HepG2 (cell line): ENCODE measurements around the gene PRSS33. TPM values are rescaled to one million over a fixed set of nuclear protein-coding genes. Genes with fewer than 3 reads are reported as not detected.

Source experiments
- ATAC-seq: fragments of 200-7000 bp; cut with Tn5 transposase; 3 replicates; pipeline ENCODE4 v1.9.1; 2020; ENCODE audit warnings: mild to moderate bottlenecking, moderate library complexity
- BruUV-seq: library from RNA; stranded (reverse); fragments of 400-500 nt; replicated peaks from 2 replicates; lab custom pipeline; 2021; lab: Mats Ljungman, UMichigan
- CTCF ChIA-PET: fragments of 300-600 bp; formaldehyde crosslinking; extraction: SDS; loops from one replicate; lab custom pipeline; 2021; ENCODE audit warnings: low total read pairs, inconsistent platforms, low intra/inter-chr PET ratio; lab: Yijun Ruan, JAX
- POLR2A ChIA-PET: fragments of 350-600 bp; sonication (Branson Sonifier 250); formaldehyde crosslinking; loops from one replicate; lab custom pipeline; 2020; ENCODE audit warnings: antibody characterized with exemption, inconsistent platforms; lab: Yijun Ruan, JAX
- DNase-seq: peaks from one replicate; pipeline ENCODE4 v3.0.0-alpha.2; 2015; ENCODE audit warnings: low spot score
- FAIRE-seq: peaks from 3 replicates; lab custom pipeline; 2011; peaks lifted over from hg19 to GRCh38; lab: Jason Lieb, UNC
- H2AFZ ChIP-seq: one replicate; pipeline ENCODE4 v1.6.1; 2011; ENCODE audit warnings: low read length, inconsistent platforms
- H3K27ac ChIP-seq: fragments of 300-600 bp; 3 replicates; pipeline ENCODE4 v1.8.0; 2011; ENCODE audit warnings: mixed run types, mild to moderate bottlenecking, mixed read lengths, low read length, inconsistent platforms; ENCODE audit not compliant: insufficient read depth; ENCODE audit errors: extremely low read length
- H3K27me3 ChIP-seq, 2 experiments: fragments of 200-600 bp in 1 of 2; 2 replicates in 1 of 2; 3 replicates in 1 of 2; pipeline versions ENCODE4 v1.6.0 to v1.8.0; 2011; ENCODE audit warnings: low read length in 2 of 2, mild to moderate bottlenecking in 2 of 2, moderate library complexity in 2 of 2, inconsistent platforms in 1 of 2; ENCODE audit not compliant: insufficient read depth in 2 of 2, control insufficient read depth in 1 of 2
- H3K36me3 ChIP-seq, 2 experiments: fragments of 200-600 bp in 1 of 2; replicated peaks in 1 of 2; 2 replicates in 1 of 2; 3 replicates in 1 of 2; pipeline versions ENCODE4 v1.5.1 to v1.8.0; 2011; ENCODE audit warnings: low read length in 2 of 2, inconsistent platforms in 1 of 2; ENCODE audit not compliant: insufficient read depth in 2 of 2, control insufficient read depth in 1 of 2
- H3K4me1 ChIP-seq: 2 replicates; pipeline ENCODE4 v1.5.1; 2012; ENCODE audit warnings: low read length, inconsistent platforms; ENCODE audit not compliant: insufficient read depth
- H3K4me2 ChIP-seq: 2 replicates; pipeline ENCODE4 v1.6.0; 2011; ENCODE audit warnings: low read depth, low read length, inconsistent platforms
- H3K4me3 ChIP-seq, 3 experiments: fragments of 200-600 bp in 1 of 3; sonication (generic), shearing (Covaris generic) in 1 of 3; replicated peaks in 1 of 3; 2 replicates each; pipeline ENCODE4 v1.5.1; 2011 to 2016; ENCODE audit warnings: low read length in 3 of 3, inconsistent platforms in 2 of 3, low read depth in 2 of 3, mild to moderate bottlenecking in 2 of 3, control low read depth in 1 of 3, mixed read lengths in 1 of 3; ENCODE audit not compliant: insufficient read depth in 1 of 3
- H3K79me2 ChIP-seq: one replicate; pipeline ENCODE4 v1.6.1; 2011; ENCODE audit warnings: low read length, inconsistent platforms; ENCODE audit not compliant: insufficient read depth
- H3K9ac ChIP-seq: 2 replicates; pipeline ENCODE4 v1.6.0; 2011; ENCODE audit warnings: mild to moderate bottlenecking, low read depth, low read length, inconsistent platforms; ENCODE audit not compliant: insufficient read depth
- H3K9me3 ChIP-seq: 2 replicates; pipeline ENCODE4 v1.5.1; 2012; ENCODE audit warnings: mild to moderate bottlenecking, low read length
- H4K20me1 ChIP-seq: 2 replicates; pipeline ENCODE4 v1.6.0; 2011; ENCODE audit warnings: inconsistent platforms, mild to moderate bottlenecking, low read length, moderate library complexity; ENCODE audit not compliant: insufficient read depth
- CBX5 ChIP-seq: sonication (generic); formaldehyde crosslinking; IDR thresholded peaks from 2 replicates; pipeline ENCODE4 v1.4.0; 2020; ENCODE audit warnings: missing genetic modification reagents, borderline replicate concordance
- MXD1 ChIP-seq: sonication (generic); formaldehyde crosslinking; IDR thresholded peaks from 2 replicates; pipeline ENCODE4 v1.4.0; 2020; ENCODE audit warnings: mild to moderate bottlenecking, missing genetic modification reagents
- NFATC3 ChIP-seq: sonication (generic); formaldehyde crosslinking; IDR thresholded peaks from 2 replicates; pipeline ENCODE4 v1.5.1; 2020; ENCODE audit warnings: mild to moderate bottlenecking, missing genetic modification reagents
- ZNF12 ChIP-seq: sonication (generic); formaldehyde crosslinking; IDR thresholded peaks from 2 replicates; pipeline ENCODE4 v1.5.0; 2020; ENCODE audit warnings: missing genetic modification reagents
- ZNF567 ChIP-seq: sonication (generic); formaldehyde crosslinking; IDR thresholded peaks from 2 replicates; pipeline ENCODE4 v1.8.1; 2023; ENCODE audit warnings: mild to moderate bottlenecking, missing genetic modification reagents, borderline replicate concordance
- WGBS: methylation state at CpG from one replicate; pipeline ENCODE4 v1.1.6; 2017; ENCODE audit warnings: low lambda C conversion rate; 5-methylcytosine and 5-hydroxymethylcytosine counted together
- in situ Hi-C: cut with HindIII; loops from 2 replicates; pipeline ENCODE4 v1.10.0; 2017; ENCODE audit warnings: low pct_unique_long_range_greater_than_20kb; ENCODE audit not compliant: extremely low pct_ligation_motif_present
- intact Hi-C: fragments of 100-400 bp; cut with micrococcal nuclease; formaldehyde crosslinking; loops from one replicate; pipeline ENCODE4 v1.10.0; 2022; ENCODE audit not compliant: unreplicated experiment
- polyA plus RNA-seq, 8 experiments: library from polyadenylated mRNA; depleted of rRNA in 3 of 8; stranded (reverse) in 7 of 8; unstranded in 1 of 8; fragments of >200 nt; fragmentation: Illumina TruSeq in 4 of 8; extraction: Trizol in 4 of 8; gene quantifications; 2 replicates each; pipeline versions ENCODE4 v1.2.1 to v1.2.3, GENCODE V29; 2011 to 2016; ENCODE audit warnings: low read depth in 4 of 8, missing spikeins in 1 of 8, mixed read lengths in 1 of 8; ENCODE audit not compliant: insufficient read depth in 1 of 8
- total RNA-seq, 5 experiments: library from RNA; depleted of rRNA; stranded (reverse); fragments of >200 nt; fragmentation: Illumina TruSeq; extraction: Trizol; gene quantifications; 2 replicates each; pipeline ENCODE4 v1.2.3, GENCODE V29; 2016; ENCODE audit warnings: low read depth in 1 of 5
- TF ChIP-seq, protein P1 (sequence below): IDR thresholded peaks from 2 replicates; pipeline ENCODE4 v1.6.1; 2016; ENCODE audit warnings: low read depth, control low read depth

Gene PRSS33
- total and polyA plus RNA-seq, 2 of the 13 experiments (the other 11 are each of a cell fraction or from before 2014, with no cell fraction given): not detected

DNA sequence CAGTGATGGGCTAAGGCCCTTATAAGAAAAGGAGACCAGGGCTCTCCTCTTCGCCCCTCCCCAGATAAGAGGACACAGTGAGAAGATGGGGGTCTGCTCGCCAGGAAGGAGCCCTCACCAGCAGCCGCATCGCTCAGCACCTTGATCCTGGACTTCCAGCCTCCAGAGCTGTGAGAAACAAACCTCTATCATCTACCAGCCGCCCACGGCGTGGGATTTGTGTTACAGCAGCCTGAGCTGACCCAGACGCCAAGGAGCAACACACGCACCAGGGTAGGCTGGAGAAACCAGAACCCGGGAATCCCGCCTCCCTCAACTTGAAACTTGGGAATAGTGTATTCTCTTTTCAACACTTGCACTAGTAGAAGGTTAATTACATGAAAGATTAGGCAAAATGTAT is 38.5 kb upstream of the PRSS33 start:
- no peaks in the 10 kb centered on the region for H4K20me1 ChIP-seq
- peaks cover 37% of the 10 kb centered on the region for H3K4me1 ChIP-seq
- in situ Hi-C loops (loop anchor here (5.0 kb wide), 1 partner anchor 39 kb away; the partner anchor contains the start of gene PRSS33), intact Hi-C loops (no loop called here)
- no peaks in the 10 kb centered on the region for H3K79me2 ChIP-seq
- 34% methylated on average over 11 of the region's 11 CpGs for WGBS
- H3K27me3 ChIP-seq: peaks cover 1 to 81% of the 10 kb centered on the region in 2 experiments
- H3K4me2 ChIP-seq: no peak overlapping the region
- H2AFZ ChIP-seq: no peak overlapping the region
- no peak overlapping the region for H3K9ac ChIP-seq
- H3K36me3 ChIP-seq: no peaks in the 10 kb centered on the region
- BruUV-seq: no TSS peak
- POLR2A ChIA-PET: no interaction called here
- FAIRE-seq (no peak), ATAC-seq (no peak), DNase-seq (no peak)
- H3K27ac ChIP-seq: no peak overlapping the region
- no peaks in the 10 kb centered on the region for H3K9me3 ChIP-seq
- CTCF ChIA-PET: no interaction called here
- H3K4me3 ChIP-seq: no peak overlapping the region
- TF ChIP-seq ZNF12 (peak; percentile 57; the same call in 1 of the 2 replicates), NFATC3 (CRISPR knock-in tag) (no peak), MXD1 (CRISPR knock-in tag) (no peak), ZNF567 (CRISPR knock-in tag) (no peak), CBX5 (CRISPR knock-in tag) (no peak)
- TF ChIP-seq, protein P1, sequence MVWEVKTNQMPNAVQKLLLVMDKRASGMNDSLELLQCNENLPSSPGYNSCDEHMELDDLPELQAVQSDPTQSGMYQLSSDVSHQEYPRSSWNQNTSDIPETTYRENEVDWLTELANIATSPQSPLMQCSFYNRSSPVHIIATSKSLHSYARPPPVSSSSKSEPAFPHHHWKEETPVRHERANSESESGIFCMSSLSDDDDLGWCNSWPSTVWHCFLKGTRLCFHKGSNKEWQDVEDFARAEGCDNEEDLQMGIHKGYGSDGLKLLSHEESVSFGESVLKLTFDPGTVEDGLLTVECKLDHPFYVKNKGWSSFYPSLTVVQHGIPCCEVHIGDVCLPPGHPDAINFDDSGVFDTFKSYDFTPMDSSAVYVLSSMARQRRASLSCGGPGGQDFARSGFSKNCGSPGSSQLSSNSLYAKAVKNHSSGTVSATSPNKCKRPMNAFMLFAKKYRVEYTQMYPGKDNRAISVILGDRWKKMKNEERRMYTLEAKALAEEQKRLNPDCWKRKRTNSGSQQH (CRISPR knock-in tag): no peak
